SK-N-SH (cell line): ENCODE measurements around the gene INHBB. TPM values are rescaled to one million over a fixed set of nuclear protein-coding genes. Genes with fewer than 3 reads are reported as not detected.

Experiments used
- CTCF ChIA-PET: fragments of 300-600, 350-600 bp; formaldehyde crosslinking; extraction: SDS; loops from one replicate; lab custom pipeline; 2021; lab: Yijun Ruan, JAX
- POLR2A ChIA-PET: fragments of 350-600 bp; sonication (Branson Sonifier 250); formaldehyde crosslinking; extraction: SDS; loops from one replicate; lab custom pipeline; 2020; ENCODE audit warnings: antibody characterized with exemption, inconsistent platforms; lab: Yijun Ruan, JAX
- DNase-seq: peaks from one replicate; pipeline ENCODE4 v3.0.0; 2012
- H2AFZ ChIP-seq: fragments of 200-600 bp; sonication (generic); 2 replicates; pipeline ENCODE4 v1.8.1; 2016; ENCODE audit warnings: antibody characterized with exemption, mild to moderate bottlenecking, low read depth
- H3F3A ChIP-seq: fragments of 200-600 bp; sonication (generic); replicated peaks from 2 replicates; pipeline ENCODE3; 2016; ENCODE audit warnings: antibody characterized with exemption, mild to moderate bottlenecking; ENCODE audit not compliant: insufficient read depth
- H3K27ac ChIP-seq, 2 experiments: fragments of 200-500 bp in 1 of 2; fragments of 200-600 bp in 1 of 2; sonication (Bioruptor generic) in 1 of 2; sonication (generic), shearing (Covaris generic) in 1 of 2; 2 replicates each; pipeline versions ENCODE4 v1.5.1 to v1.6.1; 2014 to 2016; ENCODE audit warnings: low read depth in 2 of 2, inconsistent platforms in 1 of 2, low read length in 1 of 2, mild to moderate bottlenecking in 1 of 2, mixed read lengths in 1 of 2
- H3K27me3 ChIP-seq: fragments of 200-600 bp; sonication (generic), shearing (Covaris generic); 2 replicates; pipeline ENCODE4 v1.6.1; 2016; ENCODE audit warnings: mixed run types; ENCODE audit not compliant: insufficient read depth
- H3K36me3 ChIP-seq, 2 experiments: fragments of 200-500 bp in 1 of 2; fragments of 200-600 bp in 1 of 2; sonication (Bioruptor generic) in 1 of 2; sonication (generic) in 1 of 2; replicated peaks in 1 of 2; 2 replicates each; pipeline versions ENCODE3 to v1.5.1; 2014 to 2016; ENCODE audit warnings: low read length in 1 of 2, mild to moderate bottlenecking in 1 of 2; ENCODE audit not compliant: insufficient read depth in 2 of 2, control insufficient read depth in 1 of 2
- H3K4me1 ChIP-seq, 2 experiments: fragments of 200-500 bp in 1 of 2; fragments of 200-600 bp in 1 of 2; sonication (Bioruptor generic) in 1 of 2; sonication (generic), shearing (Covaris generic) in 1 of 2; 2 replicates each; pipeline versions ENCODE4 v1.5.1 to v1.6.1; 2014 to 2016; ENCODE audit warnings: low read depth in 1 of 2, low read length in 1 of 2, mixed run types in 1 of 2; ENCODE audit not compliant: insufficient read depth in 2 of 2, control insufficient read depth in 1 of 2
- H3K4me2 ChIP-seq: fragments of 200-600 bp; sonication (generic), shearing (Covaris generic); 2 replicates; pipeline ENCODE4 v1.6.1; 2017; ENCODE audit warnings: mixed run types
- H3K4me3 ChIP-seq, 2 experiments: fragments of 200-500 bp in 1 of 2; fragments of 200-600 bp in 1 of 2; sonication (Bioruptor generic) in 1 of 2; sonication (generic), shearing (Covaris generic) in 1 of 2; 2 replicates each; pipeline versions ENCODE4 v1.5.1 to v1.8.1; 2014 to 2016; ENCODE audit warnings: low read depth in 2 of 2, inconsistent platforms in 1 of 2, low read length in 1 of 2, mild to moderate bottlenecking in 1 of 2, mixed read lengths in 1 of 2, moderate library complexity in 1 of 2
- H3K79me2 ChIP-seq: fragments of 200-600 bp; sonication (generic); 2 replicates; pipeline ENCODE4 v1.8.1; 2017; ENCODE audit warnings: mild to moderate bottlenecking; ENCODE audit not compliant: insufficient read depth
- H3K9ac ChIP-seq: fragments of 200-600 bp; sonication (generic); 2 replicates; pipeline ENCODE4 v1.6.1; 2017; ENCODE audit warnings: mixed run types
- H3K9me2 ChIP-seq: fragments of 200-600 bp; sonication (generic); 2 replicates; pipeline ENCODE4 v1.6.1; 2017; ENCODE audit warnings: mixed run types
- H3K9me3 ChIP-seq: fragments of 200-600 bp; sonication (generic); 2 replicates; pipeline ENCODE4 v1.6.1; 2017; ENCODE audit warnings: mixed run types, mild to moderate bottlenecking, moderate library complexity
- H4K20me1 ChIP-seq: fragments of 200-600 bp; sonication (generic); 2 replicates; pipeline ENCODE4 v1.6.1; 2017; ENCODE audit warnings: mild to moderate bottlenecking, mixed run types; ENCODE audit not compliant: insufficient read depth
- ELF1 ChIP-seq: IDR thresholded peaks from 2 replicates; pipeline ENCODE4 v1.4.0; 2012
- EP300 ChIP-seq, 2 experiments: IDR thresholded peaks; 2 replicates each; pipeline versions ENCODE4 v1.4.0 to v1.6.1; 2012; ENCODE audit warnings: borderline replicate concordance in 1 of 2, low read depth in 1 of 2, low read length in 1 of 2
- EZH2phosphoT487 ChIP-seq: fragments of 200-600 bp; sonication (generic); IDR thresholded peaks from 2 replicates; pipeline ENCODE4 v1.6.1; 2017; ENCODE audit warnings: low read depth, mixed run types, mild to moderate bottlenecking, antibody characterized with exemption, moderate library complexity, borderline replicate concordance
- FOSL2 ChIP-seq: IDR thresholded peaks from 2 replicates; pipeline ENCODE4 v1.4.0; 2012; ENCODE audit warnings: low read depth, mild to moderate bottlenecking, moderate library complexity, borderline replicate concordance
- GATA2 ChIP-seq: sonication (generic); formaldehyde crosslinking; IDR thresholded peaks from 2 replicates; pipeline ENCODE4 v1.5.0; 2020; ENCODE audit warnings: mild to moderate bottlenecking, missing genetic modification reagents
- MEF2A ChIP-seq: IDR thresholded peaks from 2 replicates; pipeline ENCODE4 v1.4.0; 2012; ENCODE audit warnings: low read depth, borderline replicate concordance
- MXI1 ChIP-seq: IDR thresholded peaks from 2 replicates; pipeline ENCODE4 v1.6.1; 2012; ENCODE audit warnings: mild to moderate bottlenecking, low read depth, low read length, improper control_type of control experiment
- NRF1 ChIP-seq: IDR thresholded peaks from 2 replicates; pipeline ENCODE4 v1.6.1; 2012; ENCODE audit warnings: low read depth, mild to moderate bottlenecking, low read length
- POLR2AphosphoS5 ChIP-seq: IDR thresholded peaks from 2 replicates; pipeline ENCODE4 v1.6.1; 2012; ENCODE audit warnings: low read depth, low read length
- SIN3A ChIP-seq: IDR thresholded peaks from 2 replicates; pipeline ENCODE4 v1.6.1; 2012; ENCODE audit warnings: low read depth, mild to moderate bottlenecking, low read length, moderate library complexity, borderline replicate concordance
- SMC3 ChIP-seq: IDR thresholded peaks from 2 replicates; pipeline ENCODE4 v1.6.1; 2012; ENCODE audit warnings: low read depth, low read length, improper control_type of control experiment
- TCF12 ChIP-seq: IDR thresholded peaks from 2 replicates; pipeline ENCODE4 v1.4.0; 2012
- TEAD4 ChIP-seq: IDR thresholded peaks from 2 replicates; pipeline ENCODE4 v1.4.0; 2012; ENCODE audit warnings: mild to moderate bottlenecking, borderline replicate concordance; ENCODE audit not compliant: insufficient read depth
- YY1 ChIP-seq: IDR thresholded peaks from 2 replicates; pipeline ENCODE4 v1.4.0; 2012; ENCODE audit warnings: low read depth, mild to moderate bottlenecking
- WGBS: methylation state at CpG from one replicate; pipeline ENCODE4 v1.1.6; 2017; ENCODE audit warnings: low lambda C conversion rate; 5-methylcytosine and 5-hydroxymethylcytosine counted together
- polyA plus RNA-seq, 3 experiments: library from polyadenylated mRNA; depleted of rRNA; stranded (reverse); fragments of >200 nt; gene quantifications; 2 replicates each; pipeline ENCODE4 v1.2.3, GENCODE V29; 2012
- TF ChIP-seq, protein P1 (sequence below): IDR thresholded peaks from 2 replicates; pipeline ENCODE4 v1.4.0; 2012; ENCODE audit warnings: low read depth
- TF ChIP-seq, protein P2 (sequence below): IDR thresholded peaks from 2 replicates; pipeline ENCODE4; 2012
- TF ChIP-seq, protein P3 (sequence below): IDR thresholded peaks from 2 replicates; pipeline ENCODE4 v1.4.0; 2012; ENCODE audit warnings: low read depth, borderline replicate concordance
- TF ChIP-seq, protein P4 (sequence below): fragments of 200-600 bp; sonication (generic); IDR thresholded peaks from 2 replicates; pipeline ENCODE4 v1.6.1; 2017; ENCODE audit warnings: antibody characterized with exemption, mild to moderate bottlenecking, moderate library complexity
- TF ChIP-seq, protein P5 (sequence below): fragments of 150-350 bp; IDR thresholded peaks from 2 replicates; pipeline ENCODE4 v1.6.1; 2017; ENCODE audit warnings: antibody characterized with exemption, low read length, low read depth, borderline replicate concordance

The INHBB gene
- polyA plus RNA-seq, 1 of the 3 experiments (the other 2 are of a cell fraction): 0.03 TPM

DNA sequence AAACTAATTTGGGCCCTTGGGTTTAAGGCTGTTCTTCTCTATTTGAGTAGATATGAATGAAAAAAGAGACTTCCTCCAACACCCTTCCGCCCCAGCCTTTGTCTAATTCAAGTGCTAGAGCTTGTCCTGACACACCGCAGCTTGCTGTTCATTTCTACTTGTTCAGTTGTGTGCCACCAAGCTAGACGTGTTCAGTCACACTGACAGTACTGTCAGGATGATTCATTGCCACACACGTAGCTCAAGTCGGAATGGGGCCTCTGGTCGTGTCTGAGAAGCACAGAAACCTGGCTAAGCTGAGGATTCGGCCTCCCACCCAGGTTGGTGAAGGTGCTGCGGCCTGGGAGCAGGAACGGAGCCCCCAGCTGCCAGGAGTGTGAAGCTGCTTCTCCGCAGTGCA is 45.6 kb upstream of the INHBB start:
- H3K9ac ChIP-seq: no peak overlapping the region
- no peak overlapping the region for H2AFZ ChIP-seq
- POLR2A ChIA-PET: no interaction called here
- H3K4me1 ChIP-seq: no peaks in the 10 kb centered on the region
- no peaks in the 10 kb centered on the region for H3F3A ChIP-seq
- H3K27me3 ChIP-seq: no peaks in the 10 kb centered on the region
- TF ChIP-seq EZH2phosphoT487 (no peak), MXI1 (no peak), FOSL2 (no peak), NRF1 (no peak), POLR2AphosphoS5 (no peak), SMC3 (no peak), TCF12 (no peak), SIN3A (no peak), EP300 (IDR thresholded peaks at IDR 0.05; ENCODE audit: borderline replicate concordance in 1 of 2, low read depth in 1 of 2, low read length in 1 of 2) (no peak), MEF2A (no peak), YY1 (no peak), TEAD4 (no peak), GATA2 (no peak), ELF1 (no peak)
- TF ChIP-seq, protein P1, sequence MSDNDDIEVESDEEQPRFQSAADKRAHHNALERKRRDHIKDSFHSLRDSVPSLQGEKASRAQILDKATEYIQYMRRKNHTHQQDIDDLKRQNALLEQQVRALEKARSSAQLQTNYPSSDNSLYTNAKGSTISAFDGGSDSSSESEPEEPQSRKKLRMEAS: no peak
- TF ChIP-seq, protein P2, sequence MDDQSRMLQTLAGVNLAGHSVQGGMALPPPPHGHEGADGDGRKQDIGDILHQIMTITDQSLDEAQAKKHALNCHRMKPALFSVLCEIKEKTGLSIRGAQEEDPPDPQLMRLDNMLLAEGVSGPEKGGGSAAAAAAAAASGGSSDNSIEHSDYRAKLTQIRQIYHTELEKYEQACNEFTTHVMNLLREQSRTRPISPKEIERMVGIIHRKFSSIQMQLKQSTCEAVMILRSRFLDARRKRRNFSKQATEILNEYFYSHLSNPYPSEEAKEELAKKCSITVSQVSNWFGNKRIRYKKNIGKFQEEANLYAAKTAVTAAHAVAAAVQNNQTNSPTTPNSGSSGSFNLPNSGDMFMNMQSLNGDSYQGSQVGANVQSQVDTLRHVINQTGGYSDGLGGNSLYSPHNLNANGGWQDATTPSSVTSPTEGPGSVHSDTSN: no peak
- TF ChIP-seq, protein P3, sequence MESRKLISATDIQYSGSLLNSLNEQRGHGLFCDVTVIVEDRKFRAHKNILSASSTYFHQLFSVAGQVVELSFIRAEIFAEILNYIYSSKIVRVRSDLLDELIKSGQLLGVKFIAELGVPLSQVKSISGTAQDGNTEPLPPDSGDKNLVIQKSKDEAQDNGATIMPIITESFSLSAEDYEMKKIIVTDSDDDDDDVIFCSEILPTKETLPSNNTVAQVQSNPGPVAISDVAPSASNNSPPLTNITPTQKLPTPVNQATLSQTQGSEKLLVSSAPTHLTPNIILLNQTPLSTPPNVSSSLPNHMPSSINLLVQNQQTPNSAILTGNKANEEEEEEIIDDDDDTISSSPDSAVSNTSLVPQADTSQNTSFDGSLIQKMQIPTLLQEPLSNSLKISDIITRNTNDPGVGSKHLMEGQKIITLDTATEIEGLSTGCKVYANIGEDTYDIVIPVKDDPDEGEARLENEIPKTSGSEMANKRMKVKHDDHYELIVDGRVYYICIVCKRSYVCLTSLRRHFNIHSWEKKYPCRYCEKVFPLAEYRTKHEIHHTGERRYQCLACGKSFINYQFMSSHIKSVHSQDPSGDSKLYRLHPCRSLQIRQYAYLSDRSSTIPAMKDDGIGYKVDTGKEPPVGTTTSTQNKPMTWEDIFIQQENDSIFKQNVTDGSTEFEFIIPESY: no peak
- TF ChIP-seq, protein P4, sequence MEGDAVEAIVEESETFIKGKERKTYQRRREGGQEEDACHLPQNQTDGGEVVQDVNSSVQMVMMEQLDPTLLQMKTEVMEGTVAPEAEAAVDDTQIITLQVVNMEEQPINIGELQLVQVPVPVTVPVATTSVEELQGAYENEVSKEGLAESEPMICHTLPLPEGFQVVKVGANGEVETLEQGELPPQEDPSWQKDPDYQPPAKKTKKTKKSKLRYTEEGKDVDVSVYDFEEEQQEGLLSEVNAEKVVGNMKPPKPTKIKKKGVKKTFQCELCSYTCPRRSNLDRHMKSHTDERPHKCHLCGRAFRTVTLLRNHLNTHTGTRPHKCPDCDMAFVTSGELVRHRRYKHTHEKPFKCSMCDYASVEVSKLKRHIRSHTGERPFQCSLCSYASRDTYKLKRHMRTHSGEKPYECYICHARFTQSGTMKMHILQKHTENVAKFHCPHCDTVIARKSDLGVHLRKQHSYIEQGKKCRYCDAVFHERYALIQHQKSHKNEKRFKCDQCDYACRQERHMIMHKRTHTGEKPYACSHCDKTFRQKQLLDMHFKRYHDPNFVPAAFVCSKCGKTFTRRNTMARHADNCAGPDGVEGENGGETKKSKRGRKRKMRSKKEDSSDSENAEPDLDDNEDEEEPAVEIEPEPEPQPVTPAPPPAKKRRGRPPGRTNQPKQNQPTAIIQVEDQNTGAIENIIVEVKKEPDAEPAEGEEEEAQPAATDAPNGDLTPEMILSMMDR: no peak
- TF ChIP-seq, protein P5, sequence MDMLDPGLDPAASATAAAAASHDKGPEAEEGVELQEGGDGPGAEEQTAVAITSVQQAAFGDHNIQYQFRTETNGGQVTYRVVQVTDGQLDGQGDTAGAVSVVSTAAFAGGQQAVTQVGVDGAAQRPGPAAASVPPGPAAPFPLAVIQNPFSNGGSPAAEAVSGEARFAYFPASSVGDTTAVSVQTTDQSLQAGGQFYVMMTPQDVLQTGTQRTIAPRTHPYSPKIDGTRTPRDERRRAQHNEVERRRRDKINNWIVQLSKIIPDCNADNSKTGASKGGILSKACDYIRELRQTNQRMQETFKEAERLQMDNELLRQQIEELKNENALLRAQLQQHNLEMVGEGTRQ: no peak
- TF ChIP-seq, all 33 proteins: peak for 0
- H3K36me3 ChIP-seq: peaks cover 17 to 22% of the 10 kb centered on the region in 2 experiments
- 0 out of 2 replicates have a peak, but pooled peaks cover 7% of the 10 kb centered on the region for H4K20me1 ChIP-seq
- H3K4me2 ChIP-seq: no peak overlapping the region
- H3K79me2 ChIP-seq: no peaks in the 10 kb centered on the region
- no peaks in the 10 kb centered on the region for H3K9me2 ChIP-seq
- DNase-seq: no peak
- CTCF ChIA-PET: interaction anchor here (1.4 to 2.1 kb wide), 4 partner anchors 9 to 380 kb away, joined by 4 to 12 read pairs (median 6); no protein-coding TSS in a partner anchor
- 94% methylated on average over 9 of the region's 10 CpGs for WGBS
- no peaks in the 10 kb centered on the region for H3K9me3 ChIP-seq
- H3K27ac ChIP-seq: no peak overlapping the region
- no peak overlapping the region for H3K4me3 ChIP-seq
